H1 (cell line): ENCODE data around the gene ADAT3. TPM values are rescaled to one million over a fixed set of nuclear protein-coding genes. Genes with fewer than 3 reads are reported as not detected.

Experiments used
- polyA plus RNA-seq, 7 experiments: library from polyadenylated mRNA; depleted of rRNA in 3 of 7; stranded (reverse) in 5 of 7; unstranded in 2 of 7; fragments of >200 nt in 5 of 7; fragments of 200-250 nt in 2 of 7; gene quantifications; 1 replicate in 5 of 7; 2 replicates in 1 of 7; 4 replicates in 1 of 7; pipeline versions ENCODE4 v1.2.1 to v1.2.3, GENCODE V29; 2011 to 2013; ENCODE audit warnings: missing spikeins in 2 of 7, mixed read lengths in 2 of 7
- total RNA-seq: library from RNA; stranded (reverse); fragmentation: NEBNext Ultra II Directional; extraction: Animal tissue kit (Norgen Biotek cat#: 25700); gene quantifications from 2 replicates; pipeline ENCODE4 v1.2.1, GENCODE V29; 2021

Gene ADAT3
- total and polyA plus RNA-seq, 2 of the 8 experiments (the other 6 are each of a cell fraction or from before 2014, with no cell fraction given): 5.4 to 10.8 TPM

Other genes starting within 250 kb of the ADAT3 start
- not detected in 2 replicates for gene ONECUT3, start 151.9 kb upstream of the ADAT3 start, total RNA-seq
- gene ONECUT3, start 151.9 kb upstream of the ADAT3 start, polyA plus RNA-seq (2011; rRNA removed): not detected in 2 replicates
- 2.9 and 4.1 TPM in 2 replicates for gene ATP8B3, start 93.1 kb upstream of the ADAT3 start, total RNA-seq
- 9.3 and 10.0 TPM in 2 replicates for gene ATP8B3, start 93.1 kb upstream of the ADAT3 start, polyA plus RNA-seq (2011; rRNA removed)
- 42.4 and 44.3 TPM in 2 replicates for gene REXO1, start 56.9 kb upstream of the ADAT3 start, total RNA-seq
- gene REXO1, start 56.9 kb upstream of the ADAT3 start, polyA plus RNA-seq (2011; rRNA removed): 44.3 and 69.6 TPM in 2 replicates
- 45.9 and 53.2 TPM in 2 replicates for gene KLF16, start 41.8 kb upstream of the ADAT3 start, total RNA-seq
- 14.3 and 44.7 TPM in 2 replicates for gene KLF16, start 41.8 kb upstream of the ADAT3 start, polyA plus RNA-seq (2011; rRNA removed)
- 41.2 and 45.3 TPM in 2 replicates for gene ABHD17A, start 19.9 kb upstream of the ADAT3 start, total RNA-seq
- gene ABHD17A, start 19.9 kb upstream of the ADAT3 start, polyA plus RNA-seq (2011; rRNA removed): 87.4 and 98.0 TPM in 2 replicates
- 61.4 and 65.7 TPM in 2 replicates for gene SCAMP4, start within 50 bp of the ADAT3 start, total RNA-seq
- gene SCAMP4, start within 50 bp of the ADAT3 start, polyA plus RNA-seq (2011; rRNA removed): 17.1 and 39.6 TPM in 2 replicates
- gene CSNK1G2, start 35.8 kb downstream of the ADAT3 start, total RNA-seq: 99.5 and 108 TPM in 2 replicates
- 130 and 184 TPM in 2 replicates for gene CSNK1G2, start 35.8 kb downstream of the ADAT3 start, polyA plus RNA-seq (2011; rRNA removed)
- 92.3 and 95.3 TPM in 2 replicates for gene BTBD2, start 110.3 kb downstream of the ADAT3 start, total RNA-seq
- gene BTBD2, start 110.3 kb downstream of the ADAT3 start, polyA plus RNA-seq (2011; rRNA removed): 91.7 and 142 TPM in 2 replicates
- gene MKNK2, start 145.8 kb downstream of the ADAT3 start, total RNA-seq: 163 and 174 TPM in 2 replicates
- gene MKNK2, start 145.8 kb downstream of the ADAT3 start, polyA plus RNA-seq (2011; rRNA removed): 166 and 200 TPM in 2 replicates
- 9.2 and 9.8 TPM in 2 replicates for gene MOB3A, start 190.9 kb downstream of the ADAT3 start, total RNA-seq
- 9.6 and 10.2 TPM in 2 replicates for gene MOB3A, start 190.9 kb downstream of the ADAT3 start, polyA plus RNA-seq (2011; rRNA removed)
- 1.3 and 1.8 TPM in 2 replicates for gene IZUMO4, start 191.5 kb downstream of the ADAT3 start, total RNA-seq
- gene IZUMO4, start 191.5 kb downstream of the ADAT3 start, polyA plus RNA-seq (2011; rRNA removed): 1.9 and 2.3 TPM in 2 replicates
- gene AP3D1, start 246.2 kb downstream of the ADAT3 start, total RNA-seq: 174 and 184 TPM in 2 replicates
- gene AP3D1, start 246.2 kb downstream of the ADAT3 start, polyA plus RNA-seq (2011; rRNA removed): 161 and 227 TPM in 2 replicates